Omental fat pad (tissue), 4 donors: ENCODE results near the gene MAP1LC3B. TPM values are rescaled to one million over a fixed set of nuclear protein-coding genes. Genes with fewer than 3 reads are reported as not detected.

Source experiments
- ATAC-seq: fragments of 150-250 bp; one replicate; pipeline ENCODE4 v1.9.1; 2016; ENCODE audit warnings: mild to moderate bottlenecking, moderate library complexity; ENCODE audit not compliant: low FRiP score
- DNase-seq: peaks from one replicate; pipeline ENCODE4 v3.0.0-alpha.2; 2019; ENCODE audit warnings: low spot score
- total RNA-seq, 4 donors: library from RNA; depleted of rRNA; stranded (reverse); fragments of >200 nt; gene quantifications; one replicate each; pipeline ENCODE4 v1.1.0, GENCODE V29; 2016
- TF ChIP-seq, protein P1 (sequence below), 3 donors: fragments of 450-650 bp; IDR thresholded peaks; one replicate each; pipeline ENCODE4 v1.5.1; 2016 to 2017; ENCODE audit warnings: antibody characterized with exemption in 3 of 3, mild to moderate bottlenecking in 3 of 3, moderate library complexity in 2 of 3

The MAP1LC3B gene
- total RNA-seq, 4 donors from 2014 or later = 73.8 to 123 (median 97.8) TPM

DNA sequence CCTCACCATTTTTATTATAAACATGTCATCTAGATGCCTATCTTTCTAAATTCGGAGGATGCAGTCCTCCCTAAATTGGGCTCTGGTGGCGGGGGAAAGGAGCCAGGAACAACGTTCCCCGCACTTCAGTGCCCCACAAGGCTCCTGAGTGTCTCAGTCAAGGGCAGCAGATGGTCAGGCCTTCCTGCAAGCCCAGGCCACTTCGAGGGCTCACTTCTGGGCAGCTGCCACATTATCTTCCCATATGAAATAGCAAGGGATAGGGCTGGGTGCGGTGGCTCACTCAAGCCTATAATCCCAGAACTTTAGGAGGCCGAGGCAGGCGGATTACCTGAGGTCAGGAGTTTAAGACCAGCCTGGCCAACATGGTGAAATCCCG is 40.8 kb upstream of the MAP1LC3B start:
- TF ChIP-seq, protein P1, sequence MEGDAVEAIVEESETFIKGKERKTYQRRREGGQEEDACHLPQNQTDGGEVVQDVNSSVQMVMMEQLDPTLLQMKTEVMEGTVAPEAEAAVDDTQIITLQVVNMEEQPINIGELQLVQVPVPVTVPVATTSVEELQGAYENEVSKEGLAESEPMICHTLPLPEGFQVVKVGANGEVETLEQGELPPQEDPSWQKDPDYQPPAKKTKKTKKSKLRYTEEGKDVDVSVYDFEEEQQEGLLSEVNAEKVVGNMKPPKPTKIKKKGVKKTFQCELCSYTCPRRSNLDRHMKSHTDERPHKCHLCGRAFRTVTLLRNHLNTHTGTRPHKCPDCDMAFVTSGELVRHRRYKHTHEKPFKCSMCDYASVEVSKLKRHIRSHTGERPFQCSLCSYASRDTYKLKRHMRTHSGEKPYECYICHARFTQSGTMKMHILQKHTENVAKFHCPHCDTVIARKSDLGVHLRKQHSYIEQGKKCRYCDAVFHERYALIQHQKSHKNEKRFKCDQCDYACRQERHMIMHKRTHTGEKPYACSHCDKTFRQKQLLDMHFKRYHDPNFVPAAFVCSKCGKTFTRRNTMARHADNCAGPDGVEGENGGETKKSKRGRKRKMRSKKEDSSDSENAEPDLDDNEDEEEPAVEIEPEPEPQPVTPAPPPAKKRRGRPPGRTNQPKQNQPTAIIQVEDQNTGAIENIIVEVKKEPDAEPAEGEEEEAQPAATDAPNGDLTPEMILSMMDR (IDR thresholded peaks at IDR 0.05) = no peak
- DNase-seq (no peak), ATAC-seq (no peak)

DNA sequence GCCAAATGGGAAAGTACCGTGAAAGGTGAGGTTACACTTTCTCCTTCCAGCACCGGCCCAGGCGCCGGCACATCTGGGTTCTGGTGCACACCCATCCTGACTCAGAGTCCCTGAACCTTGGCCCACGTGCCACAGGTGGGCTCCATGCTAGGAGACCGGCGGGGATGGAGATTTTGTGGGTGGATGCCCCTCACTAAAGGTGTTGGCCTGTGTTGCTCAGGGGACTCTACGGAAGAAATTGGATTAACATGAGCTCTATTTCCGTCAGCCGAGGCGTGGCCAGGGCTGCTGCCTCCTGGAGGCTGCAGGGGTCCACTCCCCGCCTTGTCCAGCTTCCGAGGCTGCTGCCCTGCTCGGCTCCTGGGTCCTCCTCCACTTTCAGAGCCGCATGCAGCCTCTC is 39.3 kb upstream of the MAP1LC3B start:
- ATAC-seq (no peak), DNase-seq (no peak)
- TF ChIP-seq, protein P1 (IDR thresholded peaks at IDR 0.05) = no peak

DNA sequence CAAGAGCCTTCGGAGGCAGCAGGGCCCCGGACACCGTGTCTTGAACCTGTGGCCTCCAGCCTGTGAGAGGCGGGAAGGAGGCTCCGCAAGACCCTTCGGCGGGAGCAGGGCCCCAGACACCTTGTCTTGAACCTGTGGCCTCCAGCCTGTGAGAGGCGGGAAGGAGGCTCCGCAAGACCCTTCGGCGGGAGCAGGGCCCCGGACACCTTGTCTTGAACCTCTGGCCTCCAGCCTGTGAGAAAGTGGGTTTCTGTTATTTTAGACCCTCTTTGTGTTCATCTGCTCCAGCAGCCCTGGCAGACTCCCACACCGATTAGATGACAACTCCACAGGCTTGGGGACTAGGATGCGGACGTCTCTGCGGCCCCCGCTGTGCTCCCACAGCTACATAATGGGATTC is 38.5 kb upstream of the MAP1LC3B start:
- ATAC-seq (no peak), DNase-seq (no peak)
- TF ChIP-seq, protein P1 (IDR thresholded peaks at IDR 0.05) = no peak

DNA sequence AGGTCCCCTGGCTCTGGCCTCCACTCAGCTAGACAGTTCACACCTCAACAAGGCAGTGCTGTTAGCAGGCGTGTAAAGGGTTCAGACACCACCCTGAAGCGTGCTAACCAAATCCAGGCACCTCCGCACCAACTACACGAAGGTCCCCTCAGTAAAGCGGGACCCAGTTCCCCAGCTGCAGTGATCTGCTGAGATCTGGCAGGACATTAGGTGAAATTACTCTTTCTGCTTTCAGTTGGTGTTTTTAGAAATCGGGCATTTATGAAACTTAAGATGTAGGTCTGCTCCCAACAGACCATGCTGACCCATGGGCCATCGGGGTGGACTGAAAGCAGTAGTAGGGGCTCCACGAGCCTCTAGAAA is 35.7 kb upstream of the MAP1LC3B start:
- TF ChIP-seq, protein P1 (IDR thresholded peaks at IDR 0.05) = no peak
- no peak for ATAC-seq
- no peak for DNase-seq

DNA sequence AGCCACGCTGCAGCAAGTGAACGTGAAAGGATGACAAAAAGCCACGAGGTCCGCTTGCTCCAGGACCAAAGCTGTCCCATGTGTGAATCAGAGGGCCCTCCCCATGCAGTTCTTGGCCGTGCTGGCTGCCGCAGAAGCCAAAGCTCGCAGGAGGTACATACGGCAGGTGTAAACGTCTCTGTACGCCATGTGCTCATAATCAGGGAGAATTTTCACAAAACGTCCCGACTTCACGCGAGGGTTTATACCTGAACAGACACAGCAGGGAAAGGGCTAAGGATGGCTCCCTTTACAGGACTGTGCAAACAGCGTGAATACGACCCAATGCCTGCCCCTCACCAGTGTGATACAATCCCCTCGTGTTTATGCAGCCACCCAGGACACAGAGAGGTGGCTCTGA is 33.9 kb upstream of the MAP1LC3B start:
- TF ChIP-seq, protein P1 (IDR thresholded peaks at IDR 0.05) = no peak
- ATAC-seq (no peak), DNase-seq (no peak)

DNA sequence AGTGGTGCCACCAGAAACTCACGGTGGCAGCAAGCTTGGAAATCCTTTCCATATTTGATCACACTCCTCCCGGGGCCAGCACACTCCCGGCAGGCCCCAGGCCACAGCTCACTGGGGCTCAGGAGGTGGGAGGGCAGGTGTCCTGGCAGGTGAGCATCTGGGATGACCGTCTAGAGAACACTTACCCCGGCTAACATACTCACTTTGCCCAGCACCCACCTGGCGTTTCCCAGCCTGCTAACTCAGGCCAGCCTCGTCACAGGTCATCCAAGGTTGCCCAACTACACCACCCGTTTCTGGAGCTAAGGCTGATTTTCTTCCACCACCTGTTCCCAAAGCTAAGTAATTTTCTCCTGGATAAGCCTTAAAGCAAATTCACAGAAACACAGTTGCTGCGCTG is 33.4 kb upstream of the MAP1LC3B start:
- DNase-seq = no peak
- TF ChIP-seq, protein P1 (IDR thresholded peaks at IDR 0.05) = no peak
- ATAC-seq = no peak

DNA sequence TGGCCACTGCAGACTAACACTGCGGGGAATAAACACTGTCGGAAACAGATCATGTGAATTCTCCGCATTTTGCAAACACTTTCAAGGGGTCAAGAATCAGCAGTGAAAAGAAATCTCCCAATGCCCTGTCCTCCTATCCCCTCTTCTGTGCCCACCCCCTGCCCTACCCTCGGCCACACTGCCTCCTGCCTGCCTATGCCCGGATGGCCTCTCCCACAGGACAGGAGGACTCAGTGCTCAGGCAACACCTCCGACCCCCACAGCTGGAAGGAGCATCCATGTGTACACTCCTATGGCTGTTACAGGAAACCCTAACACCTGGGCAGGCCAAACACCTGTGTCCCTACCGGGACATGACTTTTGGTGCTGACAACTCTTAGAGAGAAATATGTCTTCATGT is 33.0 kb upstream of the MAP1LC3B start:
- no peak for ATAC-seq
- TF ChIP-seq, protein P1 (IDR thresholded peaks at IDR 0.05) = no peak

More for the DNA sequence above, 33.0 kb upstream of the MAP1LC3B start:
- no peak for DNase-seq
